RPMI8226 (cell line): Measurements from ENCODE around the gene WWOX.
A peak's percentile ranks its signal among the peaks of the same experiment; 100 is the strongest.

Experiments used
- DNase-seq: peaks from one replicate; pipeline ENCODE4 v3.0.0-alpha.2; 2015

WWOX gene

GRCh38 chr16:78639775-78640174 is 540.3 kb downstream of the WWOX start:
- DNase-seq = peak; percentile 59

- DNase-seq = no peak
These were observed 541.4 kb downstream of the WWOX start for GRCh38 chr16:78640886-78641285.

- DNase-seq = no peak
These were observed 542.0 kb downstream of the WWOX start for GRCh38 chr16:78641433-78641832.

- DNase-seq = no peak
These were observed 543.3 kb downstream of the WWOX start for GRCh38 chr16:78642621-78643285.

- DNase-seq = no peak
These were observed 546.2 kb downstream of the WWOX start for GRCh38 chr16:78645657-78646056.

- DNase-seq = no peak
These were observed 547.6 kb downstream of the WWOX start for GRCh38 chr16:78647019-78647418.

- DNase-seq = no peak
These were observed 548.0 kb downstream of the WWOX start for GRCh38 chr16:78647491-78647890.

GRCh38 chr16:78648517-78648916 is 549.1 kb downstream of the WWOX start:
- DNase-seq = peak; percentile 21

GRCh38 chr16:78650339-78651074 is 551.1 kb downstream of the WWOX start:
- no peak for DNase-seq

GRCh38 chr16:78654929-78655328 is 555.5 kb downstream of the WWOX start:
- DNase-seq = no peak

- no peak for DNase-seq
These were observed 556.1 kb downstream of the WWOX start for GRCh38 chr16:78655331-78656113.

GRCh38 chr16:78656887-78657286 is 557.4 kb downstream of the WWOX start:
- no peak for DNase-seq

- no peak for DNase-seq
These were observed 559.8 kb downstream of the WWOX start for GRCh38 chr16:78659216-78659615.

GRCh38 chr16:78659668-78660217 is 560.3 kb downstream of the WWOX start:
- no peak for DNase-seq

- no peak for DNase-seq
These were observed 561.3 kb downstream of the WWOX start for GRCh38 chr16:78660795-78661194.

- DNase-seq = no peak
These were observed 564.2 kb downstream of the WWOX start for GRCh38 chr16:78663690-78664089.

GRCh38 chr16:78664811-78665772 is 565.6 kb downstream of the WWOX start:
- DNase-seq = no peak

GRCh38 chr16:78666318-78666717 is 566.9 kb downstream of the WWOX start:
- no peak for DNase-seq

- DNase-seq = no peak
These were observed 568.2 kb downstream of the WWOX start for GRCh38 chr16:78667675-78668074.

GRCh38 chr16:78668393-78668792 is 568.9 kb downstream of the WWOX start:
- DNase-seq = no peak

GRCh38 chr16:78669994-78670393 is 570.5 kb downstream of the WWOX start:
- no peak for DNase-seq
